Immature natural killer cell (primary cell): ENCODE results near the gene CCL4L2. TPM values are rescaled to one million over a fixed set of nuclear protein-coding genes. Genes with fewer than 3 reads are reported as not detected.
A peak's percentile ranks its signal among the peaks of the same experiment; 100 is the strongest.
"Not testable (repeated sequence)": the region's sequence is repeated elsewhere in the genome, so short reads cannot be mapped to it uniquely, and the experiment has no call there.

Source experiments
- DNase-seq, 3 donors: peaks; one replicate each; pipeline ENCODE4 v3.0.0; 2022; ENCODE audit warnings: mixed read lengths in 1 of 3
- H3K27ac Mint-ChIP-seq, 6 donors: one replicate each; pipeline ENCODE4 v1.8.0; 2020; ENCODE audit warnings: mixed read lengths in 6 of 6, mild to moderate bottlenecking in 5 of 6, inconsistent platforms in 4 of 6, moderate library complexity in 3 of 6
- H3K27me3 Mint-ChIP-seq, 3 donors: one replicate each; pipeline ENCODE4 v1.8.0; 2020 to 2021; ENCODE audit warnings: low read depth in 3 of 3, mild to moderate bottlenecking in 3 of 3, mixed read lengths in 3 of 3, moderate library complexity in 3 of 3, inconsistent platforms in 1 of 3
- H3K36me3 Mint-ChIP-seq, 3 donors: one replicate each; pipeline ENCODE4 v1.8.0; 2020; ENCODE audit warnings: mixed read lengths in 3 of 3, inconsistent platforms in 2 of 3, mild to moderate bottlenecking in 2 of 3
- H3K4me1 Mint-ChIP-seq, 2 donors: one replicate each; pipeline ENCODE4 v1.8.0; 2020; ENCODE audit warnings: inconsistent platforms in 2 of 2, mild to moderate bottlenecking in 2 of 2, mixed read lengths in 2 of 2, moderate library complexity in 1 of 2
- H3K4me3 Mint-ChIP-seq, 5 donors: one replicate each; pipeline ENCODE4 v1.8.0; 2020; ENCODE audit warnings: mild to moderate bottlenecking in 5 of 5, mixed read lengths in 5 of 5, inconsistent platforms in 3 of 5, moderate library complexity in 3 of 5
- H3K9me3 Mint-ChIP-seq, 6 donors: one replicate each; pipeline ENCODE4 v1.8.0; 2020; ENCODE audit warnings: mild to moderate bottlenecking in 6 of 6, mixed read lengths in 6 of 6, inconsistent platforms in 4 of 6, moderate library complexity in 3 of 6
- polyA plus RNA-seq, 3 donors: library from polyadenylated mRNA; unstranded; fragments of 300-500 nt; fragmentation: Illumina TruSeq; gene quantifications; one replicate each; pipeline ENCODE4 v1.2.3, GENCODE V29; 2021

The CCL4L2 gene
- polyA plus RNA-seq, 3 donors from 2014 or later, result 30.5 to 129 (median 54.3) TPM

DNA sequence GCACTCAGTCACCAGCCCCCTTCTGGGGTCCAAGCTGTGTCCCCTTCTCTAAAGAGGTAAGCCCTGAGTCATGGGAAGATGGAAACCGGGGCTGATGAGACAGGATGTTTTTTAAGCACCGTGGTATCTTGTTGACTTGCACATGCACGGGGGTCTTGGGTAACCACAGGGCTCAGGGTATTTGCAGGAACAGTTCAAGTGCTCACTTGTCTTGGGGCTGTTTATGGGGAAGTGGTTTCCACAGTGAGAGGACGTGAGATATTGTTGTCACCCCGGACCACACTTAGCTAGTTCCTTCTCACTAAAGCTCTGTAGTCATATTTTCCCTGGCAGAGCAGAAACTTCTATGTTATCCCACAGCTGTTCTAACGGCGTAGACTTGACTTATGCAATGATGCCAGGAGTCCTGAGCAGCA is 22.0 kb upstream of the CCL4L2 start:
- Mint-ChIP-seq H3K27ac (peak overlapping the region; percentile 81 to 99 (median 94)), H3K27me3 (peaks cover 2 to 22% (median 9%) of the 10 kb centered on the region in 3 donors), H3K9me3 (no peaks in the 10 kb centered on the region), H3K36me3 (peaks cover 3 to 32% (median 17%) of the 10 kb centered on the region in 3 donors), H3K4me1 (peaks cover 82 to 91% of the 10 kb centered on the region in 2 donors), H3K4me3 (peak overlapping the region; percentile 50 to 98 (median 78))
- peak; percentile 74 to 97 (median 77) for DNase-seq

DNA sequence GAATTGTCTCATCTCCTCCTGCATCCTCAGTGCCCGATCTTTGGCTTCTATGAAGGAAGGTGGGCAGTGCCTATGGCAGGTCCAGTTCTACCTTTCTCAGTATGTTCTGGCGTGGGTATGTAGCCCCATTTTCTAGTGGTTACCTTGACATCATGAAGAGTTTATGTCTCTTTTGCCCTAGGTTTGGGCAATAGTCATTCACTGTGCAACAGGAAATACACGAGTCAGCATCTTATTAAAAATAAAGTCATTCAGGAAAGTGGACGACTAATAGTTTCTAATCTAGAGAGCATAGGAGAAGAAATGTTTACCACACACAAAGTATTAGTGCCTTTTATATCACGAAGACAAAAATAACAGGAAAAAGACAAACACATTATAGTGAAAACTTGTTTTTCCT is 20.9 kb upstream of the CCL4L2 start:
- Mint-ChIP-seq H3K27me3 (peaks cover 2 to 19% (median 9%) of the 10 kb centered on the region in 3 donors), H3K4me1 (peaks cover 89 to 94% of the 10 kb centered on the region in 2 donors), H3K4me3 (peak overlapping the region in 4 of 5 donors; percentile 53 to 83 (median 72)), H3K36me3 (peaks cover 3 to 25% (median 17%) of the 10 kb centered on the region in 3 donors), H3K27ac (peak overlapping the region; percentile 87 to 99 (median 94))
- H3K9me3 Mint-ChIP-seq, DNase-seq: not testable (repeated sequence)

DNA sequence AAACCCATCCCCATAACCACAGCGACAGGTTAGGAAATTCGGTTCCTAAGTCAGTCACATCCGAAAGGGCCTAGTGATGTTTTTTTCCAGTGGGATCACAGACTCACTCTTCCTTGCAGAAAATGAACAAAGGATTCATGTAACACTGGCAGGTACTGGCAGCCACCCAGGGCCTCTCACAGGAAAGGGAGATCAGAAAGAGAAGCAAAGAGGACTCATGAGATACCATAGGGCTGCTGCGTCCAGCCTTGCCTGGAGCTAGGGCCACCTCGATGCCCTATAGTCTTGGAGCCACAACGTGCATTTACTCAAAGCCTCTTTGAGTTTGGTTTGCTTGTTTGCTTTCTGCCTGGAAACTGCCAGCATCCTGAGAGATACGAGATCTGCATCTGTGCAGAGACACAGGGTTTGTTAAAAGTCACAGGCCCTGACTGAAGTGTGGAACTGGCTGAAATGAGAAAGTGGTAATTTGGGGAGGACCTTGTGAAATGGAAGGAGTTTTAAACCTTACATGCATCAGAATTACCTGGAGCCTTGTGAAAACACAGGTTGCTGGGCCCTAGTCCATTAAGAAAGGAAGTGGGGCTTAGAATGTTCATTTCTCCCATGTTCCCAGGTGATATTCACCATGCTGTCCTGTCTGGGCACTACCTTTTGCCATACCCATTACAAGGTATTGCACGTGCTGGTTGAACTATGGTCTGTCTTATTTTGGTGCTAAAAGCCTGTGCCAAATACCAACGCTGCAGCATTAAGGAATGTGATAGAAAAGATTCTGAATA is 20.1 kb upstream of the CCL4L2 start:
- not testable (repeated sequence) for DNase-seq, H3K9me3 Mint-ChIP-seq
- H3K4me3 Mint-ChIP-seq, result peak overlapping the region in 4 of 5 donors; percentile 36 to 83 (median 72)
- peak overlapping the region; percentile 87 to 99 (median 94) for H3K27ac Mint-ChIP-seq
- H3K36me3 Mint-ChIP-seq, result peaks cover 3 to 17% (median 11%) of the 10 kb centered on the region in 3 donors
- H3K4me1 Mint-ChIP-seq, result peaks cover 88 to 93% of the 10 kb centered on the region in 2 donors
- peaks cover 2 to 23% (median 9%) of the 10 kb centered on the region in 3 donors for H3K27me3 Mint-ChIP-seq

DNA sequence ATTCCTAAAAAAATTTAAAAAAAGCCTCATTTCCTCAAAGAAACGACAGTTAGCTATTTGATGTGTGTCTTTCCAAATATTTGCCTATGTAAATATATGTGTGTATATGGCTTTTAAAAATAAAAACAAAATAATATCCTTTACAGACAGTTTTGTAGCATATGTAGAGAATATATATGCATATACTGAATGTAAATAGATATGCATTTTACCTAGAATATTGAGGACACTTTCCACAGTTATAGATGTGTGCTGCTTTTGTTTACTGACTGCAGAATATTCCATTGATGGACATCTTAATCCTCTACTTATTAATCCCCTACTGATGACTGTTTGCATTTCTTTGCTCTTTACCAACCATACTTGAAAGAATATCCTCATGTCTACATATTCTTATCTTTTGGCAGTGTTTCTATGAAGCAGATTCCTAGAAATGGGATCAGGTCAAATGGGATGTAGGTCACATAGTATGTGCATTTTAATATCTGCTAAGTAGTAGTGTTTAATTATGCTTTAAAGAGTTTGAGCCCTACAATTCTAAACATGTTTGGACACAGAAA is 17.6 kb upstream of the CCL4L2 start:
- H3K27me3 Mint-ChIP-seq, result peaks cover 2 to 27% (median 17%) of the 10 kb centered on the region in 3 donors

DNA sequence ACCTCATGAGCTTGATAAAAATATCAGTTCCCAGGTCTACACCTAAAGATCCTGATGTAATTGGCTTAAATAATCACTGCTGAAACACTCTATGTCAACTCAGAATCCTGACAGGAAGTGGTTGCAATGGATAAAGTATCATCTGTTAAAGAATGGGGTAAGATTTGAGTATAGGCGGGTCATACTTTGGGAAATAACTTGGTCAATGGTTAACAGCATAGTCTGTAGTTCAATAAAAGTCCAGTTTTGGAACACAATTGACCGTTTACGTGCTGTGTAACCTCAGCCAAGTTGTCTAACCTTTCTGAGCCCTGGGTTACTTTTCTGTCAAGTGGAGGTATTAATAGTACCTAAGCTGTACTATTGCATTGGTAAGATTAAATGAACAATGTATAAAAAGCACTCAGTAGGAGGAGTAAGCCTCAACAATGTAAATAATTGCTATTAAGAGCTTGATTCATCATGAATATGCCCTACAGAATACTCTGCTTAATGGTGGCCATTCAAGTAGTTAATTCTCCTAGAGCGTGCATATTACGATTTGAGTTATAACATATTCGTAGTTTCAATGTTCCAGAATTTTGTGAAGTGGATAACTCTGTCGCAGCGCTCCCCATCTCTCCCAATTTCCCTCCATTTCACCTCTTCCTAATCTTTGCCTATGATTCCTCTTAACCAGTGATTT is 16.6 kb upstream of the CCL4L2 start:
- Mint-ChIP-seq H3K4me3 (peak overlapping the region in 2 of 5 donors; percentile 38 to 56), H3K27me3 (peaks cover 2 to 22% (median 17%) of the 10 kb centered on the region in 3 donors), H3K27ac (peak overlapping the region in 5 of 6 donors; percentile 66 to 87 (median 67)), H3K4me1 (peaks cover 93 to 94% of the 10 kb centered on the region in 2 donors)
- not testable (repeated sequence) for DNase-seq, H3K9me3 Mint-ChIP-seq, H3K36me3 Mint-ChIP-seq

More for the DNA sequence above, 17.6 kb upstream of the CCL4L2 start:
- H3K9me3 Mint-ChIP-seq, result no peaks in the 10 kb centered on the region
- H3K27ac Mint-ChIP-seq, result peak overlapping the region in 5 of 6 donors; percentile 60 to 96 (median 80)
- no peaks in the 10 kb centered on the region for H3K36me3 Mint-ChIP-seq
- DNase-seq, result no peak
- peak overlapping the region in 2 of 5 donors; percentile 48 to 87 for H3K4me3 Mint-ChIP-seq
- peaks cover 92 to 93% of the 10 kb centered on the region in 2 donors for H3K4me1 Mint-ChIP-seq

DNA sequence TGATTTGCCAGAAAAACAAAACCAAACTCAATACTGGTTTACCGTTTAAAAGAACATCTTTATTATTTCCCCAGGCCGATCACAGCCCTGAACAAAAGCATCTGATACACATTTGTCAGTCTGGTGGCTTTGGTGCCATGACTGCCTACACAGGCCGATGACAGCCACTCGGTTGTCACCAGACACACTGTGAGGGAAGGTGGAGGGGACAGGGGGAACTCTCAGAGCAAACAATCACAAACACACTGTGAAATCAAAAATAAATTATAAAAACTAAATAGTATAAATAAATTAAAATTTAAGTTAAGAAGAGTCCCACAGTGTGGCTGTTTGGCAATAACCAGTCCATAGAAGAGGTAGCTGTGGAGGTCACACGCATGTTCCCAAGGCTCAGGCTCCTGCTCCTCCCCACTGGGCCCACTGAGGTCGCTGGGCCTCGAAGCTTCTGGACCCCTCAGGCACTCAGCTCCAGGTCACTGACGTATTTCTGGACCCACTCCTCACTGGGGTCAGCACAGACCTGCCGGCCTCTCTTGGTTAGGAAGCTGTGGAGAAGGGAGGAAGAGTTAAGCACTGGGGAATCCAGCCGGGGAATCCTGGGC is 15.9 kb upstream of the CCL4L2 start:
- not testable (repeated sequence) for H3K36me3 Mint-ChIP-seq, H3K9me3 Mint-ChIP-seq, DNase-seq
- Mint-ChIP-seq H3K4me3 (peak overlapping the region in 2 of 5 donors; percentile 56 to 78), H3K4me1 (peaks cover 95 to 97% of the 10 kb centered on the region in 2 donors), H3K27me3 (peaks cover 2 to 22% (median 17%) of the 10 kb centered on the region in 3 donors), H3K27ac (peak overlapping the region in 5 of 6 donors; percentile 26 to 96 (median 91))

DNA sequence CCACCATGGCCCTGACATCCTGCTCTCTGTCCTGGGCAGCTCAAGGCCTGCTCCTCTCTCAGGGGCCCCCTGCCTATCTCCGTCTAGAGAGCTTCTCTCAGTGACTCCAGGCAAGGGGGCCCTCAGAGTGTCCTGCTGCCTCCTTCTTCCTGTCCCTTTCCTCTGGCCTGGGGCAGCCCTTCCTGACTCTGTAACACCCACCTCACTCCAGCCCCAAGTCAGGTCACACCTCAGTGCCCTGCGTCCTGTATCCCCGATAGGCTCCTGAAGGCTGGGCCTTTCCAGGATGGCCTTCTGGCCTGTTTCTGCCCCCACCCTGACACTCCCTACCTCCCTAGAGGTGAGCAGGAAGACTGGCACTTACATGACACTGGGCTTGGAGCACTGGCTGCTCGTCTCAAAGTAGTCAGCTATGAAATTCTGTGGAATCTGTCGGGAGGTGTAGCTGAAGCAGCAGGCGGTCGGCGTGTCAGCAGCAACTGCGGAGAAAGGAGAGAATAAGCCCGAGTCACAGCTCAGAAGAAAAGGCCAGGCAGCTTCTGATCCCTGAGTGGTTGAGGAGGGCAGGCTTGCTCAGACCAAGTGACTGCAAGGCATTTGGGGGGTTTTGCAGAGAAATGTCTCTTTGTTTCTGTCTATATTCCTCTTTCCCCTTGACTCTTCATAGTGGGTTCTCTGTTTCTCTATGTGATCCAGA is 15.3 kb upstream of the CCL4L2 start:
- Mint-ChIP-seq H3K27me3 (peaks cover 2 to 22% (median 17%) of the 10 kb centered on the region in 3 donors), H3K9me3 (no peaks in the 10 kb centered on the region), H3K27ac (peak overlapping the region; percentile 87 to 96 (median 92)), H3K36me3 (no peaks in the 10 kb centered on the region), H3K4me1 (peaks cover 94 to 97% of the 10 kb centered on the region in 2 donors), H3K4me3 (peak overlapping the region; percentile 74 to 88 (median 78))
- DNase-seq, result no peak

DNA sequence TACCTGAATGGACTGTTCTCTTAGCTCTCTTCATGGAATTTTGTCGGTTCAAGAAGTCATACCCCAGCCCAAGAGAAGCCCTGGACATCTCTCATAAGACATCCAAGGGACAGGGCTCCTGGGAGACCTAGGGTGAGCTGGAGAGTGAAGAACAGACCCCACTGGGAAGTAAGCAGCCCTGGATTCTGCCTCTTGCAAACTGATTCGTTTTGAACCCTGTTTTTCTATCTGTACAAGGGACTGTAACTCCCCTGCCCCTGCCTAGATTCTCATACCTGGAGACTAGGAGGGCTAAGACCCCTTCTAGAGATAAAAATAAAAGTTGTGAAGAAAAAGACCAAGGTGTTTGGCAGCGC is 14.8 kb upstream of the CCL4L2 start:
- no peak for DNase-seq
- H3K4me3 Mint-ChIP-seq, result peak overlapping the region; percentile 74 to 88 (median 79)
- no peaks in the 10 kb centered on the region for H3K9me3 Mint-ChIP-seq
- H3K36me3 Mint-ChIP-seq, result no peaks in the 10 kb centered on the region
- peak overlapping the region; percentile 87 to 96 (median 92) for H3K27ac Mint-ChIP-seq
- H3K4me1 Mint-ChIP-seq, result peaks cover 91 to 96% of the 10 kb centered on the region in 2 donors
- H3K27me3 Mint-ChIP-seq, result peaks cover 2 to 24% (median 17%) of the 10 kb centered on the region in 3 donors

DNA sequence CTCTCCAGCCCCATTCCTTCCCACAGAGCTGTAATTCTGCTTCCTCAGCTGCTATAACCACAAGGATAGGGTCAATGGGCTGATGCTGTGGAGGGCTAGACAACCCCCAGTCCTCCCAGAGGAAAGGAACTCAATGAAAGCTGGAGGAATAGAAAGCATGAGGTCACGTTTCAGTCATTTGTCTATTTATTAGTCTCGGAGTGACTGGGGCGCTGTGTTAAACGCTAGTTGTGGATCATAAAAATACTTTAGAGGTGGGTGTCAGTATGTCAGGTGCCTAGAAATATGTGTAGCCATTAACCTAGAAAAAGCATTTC is 13.5 kb upstream of the CCL4L2 start:
- H3K36me3 Mint-ChIP-seq, result no peaks in the 10 kb centered on the region
- no peaks in the 10 kb centered on the region for H3K9me3 Mint-ChIP-seq
- H3K4me3 Mint-ChIP-seq, result peak overlapping the region; percentile 53 to 88 (median 78)
- peak in 1 of 3 donors; percentile 47 for DNase-seq
- peak overlapping the region; percentile 26 to 96 (median 89) for H3K27ac Mint-ChIP-seq
- H3K4me1 Mint-ChIP-seq, result peaks cover 91 to 96% of the 10 kb centered on the region in 2 donors
- H3K27me3 Mint-ChIP-seq, result peaks cover 2 to 24% (median 16%) of the 10 kb centered on the region in 3 donors

DNA sequence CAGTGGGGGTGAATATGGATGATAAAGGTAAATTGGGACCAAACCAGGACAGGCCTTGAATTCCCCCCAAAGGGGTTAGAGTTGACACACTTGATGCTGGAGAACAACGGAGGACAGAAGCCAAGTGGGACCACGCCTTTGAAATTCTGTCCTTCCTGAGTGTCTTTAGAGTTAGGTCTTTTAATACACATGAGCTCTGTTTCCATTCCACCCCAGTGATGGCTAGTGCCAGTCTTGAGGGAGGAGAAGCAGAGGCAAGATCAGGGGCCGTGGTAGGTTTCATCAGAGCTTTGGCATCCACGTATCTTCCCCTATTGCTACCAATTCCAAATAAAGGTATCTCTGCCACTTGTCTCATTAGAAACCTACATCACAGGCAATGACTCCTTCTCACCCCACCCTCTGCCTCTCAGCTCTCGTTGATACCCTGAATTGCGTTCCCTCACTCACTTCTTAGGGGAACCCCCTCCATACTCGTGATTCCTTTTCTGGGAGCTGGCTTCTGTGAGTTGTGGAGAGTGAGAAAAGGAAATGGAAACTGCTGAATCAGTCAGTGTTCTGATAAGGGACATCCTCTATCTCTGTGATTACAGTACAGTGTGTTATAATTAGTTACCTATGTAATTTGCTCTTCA is 11.9 kb upstream of the CCL4L2 start:
- H3K4me1 Mint-ChIP-seq, result peaks cover 87 to 90% of the 10 kb centered on the region in 2 donors
- H3K4me3 Mint-ChIP-seq, result peak overlapping the region; percentile 19 to 88 (median 50)
- H3K9me3 Mint-ChIP-seq, result no peaks in the 10 kb centered on the region
- no peaks in the 10 kb centered on the region for H3K36me3 Mint-ChIP-seq
- DNase-seq, result peak in 1 of 3 donors; percentile 53
- peak overlapping the region; percentile 12 to 96 (median 84) for H3K27ac Mint-ChIP-seq
- H3K27me3 Mint-ChIP-seq, result peaks cover 2 to 21% (median 11%) of the 10 kb centered on the region in 3 donors

DNA sequence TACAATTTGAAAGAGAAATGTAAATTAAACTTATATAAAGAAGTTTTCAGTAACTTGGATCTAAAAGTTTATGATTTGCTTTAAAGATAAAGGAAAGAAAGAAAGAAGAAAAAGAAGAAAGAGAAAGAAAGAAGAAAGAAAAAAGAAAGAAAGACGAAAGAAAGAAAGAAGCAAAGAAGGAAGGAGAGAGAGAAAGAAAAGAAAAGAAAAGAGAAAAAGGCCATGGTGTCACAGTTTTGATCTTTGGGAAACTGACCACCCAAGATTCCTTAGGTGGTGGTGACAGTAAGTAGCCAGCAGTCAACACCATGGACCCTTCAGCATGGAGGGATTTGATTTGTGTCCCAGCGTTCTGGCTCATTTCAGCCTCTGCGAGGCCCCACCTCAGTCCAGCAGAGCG is 9.8 kb upstream of the CCL4L2 start:
- H3K36me3 Mint-ChIP-seq, H3K9me3 Mint-ChIP-seq, DNase-seq: not testable (repeated sequence)
- Mint-ChIP-seq H3K27me3 (peaks cover 2 to 21% (median 11%) of the 10 kb centered on the region in 3 donors), H3K27ac (peak overlapping the region in 2 of 6 donors; percentile 76 to 87), H3K4me1 (peaks cover 76 to 82% of the 10 kb centered on the region in 2 donors), H3K4me3 (peak overlapping the region in 3 of 5 donors; percentile 53 to 64 (median 64))

DNA sequence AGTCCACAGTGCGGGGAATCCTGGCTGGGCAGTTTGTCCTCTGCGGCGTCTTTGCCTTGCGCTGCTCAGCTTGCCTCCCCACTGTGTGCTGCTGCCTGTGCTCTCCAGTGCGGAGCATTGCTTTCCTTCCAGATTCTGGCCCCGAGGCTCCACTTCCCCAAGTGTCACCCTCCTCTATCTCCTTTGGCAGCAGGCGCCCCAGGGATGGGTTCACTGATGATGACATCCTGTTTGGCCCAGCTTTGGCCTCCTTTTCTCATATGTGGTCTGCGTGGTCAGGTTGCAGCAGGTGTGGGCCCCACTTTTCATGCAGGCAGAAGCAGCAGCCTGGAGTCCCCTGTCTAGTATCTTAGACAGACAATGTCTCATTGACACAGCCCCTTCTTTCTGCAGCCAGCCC is 9.4 kb upstream of the CCL4L2 start:
- H3K36me3 Mint-ChIP-seq, H3K9me3 Mint-ChIP-seq: not testable (repeated sequence)
- H3K27ac Mint-ChIP-seq, result peak overlapping the region; percentile 55 to 87 (median 74)
- peak in 1 of 3 donors; percentile 69 for DNase-seq
- peaks cover 76 to 82% of the 10 kb centered on the region in 2 donors for H3K4me1 Mint-ChIP-seq
- peaks cover 0 to 18% (median 10%) of the 10 kb centered on the region in 3 donors for H3K27me3 Mint-ChIP-seq
- peak overlapping the region; percentile 53 to 80 (median 64) for H3K4me3 Mint-ChIP-seq
